ENCODE results near the gene SLC4A5. TPM values are rescaled to one million over a fixed set of nuclear protein-coding genes. Genes with fewer than 3 reads are reported as not detected.

Gene SLC4A5
- total RNA-seq, 1 experiment from 2014 or later: 0.08 TPM

GRCh38 chr2:74374509-74375205 is 31.4 kb upstream of the SLC4A5 start:
- DNase-seq (ENCODE audit: low read depth in 1 of 2, low spot score in 2 of 2): no peak
- no peaks in the 10 kb centered on the region for H3K4me1 ChIP-seq (replicated peaks)
- H3K4me3 ChIP-seq: no peak overlapping the region
- H3K36me3 ChIP-seq: peaks cover 57% of the 10 kb centered on the region
- H3K9me3 ChIP-seq (replicated peaks): no peaks in the 10 kb centered on the region
- H3K27me3 ChIP-seq (replicated peaks): no peaks in the 10 kb centered on the region
- no peak overlapping the region for H3K27ac ChIP-seq

- no peak for DNase-seq (ENCODE audit: low read depth in 1 of 2, low spot score in 2 of 2)
- no peaks in the 10 kb centered on the region for H3K9me3 ChIP-seq (replicated peaks)
- no peak overlapping the region for H3K4me3 ChIP-seq
- H3K27ac ChIP-seq: no peak overlapping the region
- H3K36me3 ChIP-seq: peaks cover 60% of the 10 kb centered on the region
- H3K4me1 ChIP-seq (replicated peaks): no peaks in the 10 kb centered on the region
- H3K27me3 ChIP-seq (replicated peaks): no peaks in the 10 kb centered on the region
Measured at GRCh38 chr2:74373985-74374384, 30.8 kb upstream of the SLC4A5 start.

GRCh38 chr2:74373221-74373676 is 30.0 kb upstream of the SLC4A5 start:
- Histone ChIP-seq H3K4me3 (no peak overlapping the region), H3K27me3 (replicated peaks) (no peaks in the 10 kb centered on the region), H3K36me3 (peaks cover 67% of the 10 kb centered on the region), H3K27ac (no peak overlapping the region), H3K9me3 (replicated peaks) (no peaks in the 10 kb centered on the region), H3K4me1 (replicated peaks) (no peaks in the 10 kb centered on the region)
- DNase-seq (ENCODE audit: low read depth in 1 of 2, low spot score in 2 of 2): no peak

GRCh38 chr2:74372674-74373073 is 29.5 kb upstream of the SLC4A5 start:
- no peak overlapping the region for H3K4me3 ChIP-seq
- no peak overlapping the region for H3K27ac ChIP-seq
- no peaks in the 10 kb centered on the region for H3K9me3 ChIP-seq (replicated peaks)
- no peaks in the 10 kb centered on the region for H3K27me3 ChIP-seq (replicated peaks)
- no peaks in the 10 kb centered on the region for H3K4me1 ChIP-seq (replicated peaks)
- peaks cover 69% of the 10 kb centered on the region for H3K36me3 ChIP-seq
- DNase-seq (ENCODE audit: low read depth in 1 of 2, low spot score in 2 of 2): no peak

- Histone ChIP-seq H3K36me3 (peaks cover 69% of the 10 kb centered on the region), H3K27ac (no peak overlapping the region), H3K4me1 (replicated peaks) (no peaks in the 10 kb centered on the region), H3K9me3 (replicated peaks) (no peaks in the 10 kb centered on the region), H3K27me3 (replicated peaks) (no peaks in the 10 kb centered on the region), H3K4me3 (no peak overlapping the region)
- DNase-seq (ENCODE audit: low read depth in 1 of 2, low spot score in 2 of 2): no peak
Measured at GRCh38 chr2:74371421-74371820, 28.2 kb upstream of the SLC4A5 start.

GRCh38 chr2:74369976-74370375 is 26.8 kb upstream of the SLC4A5 start:
- no peaks in the 10 kb centered on the region for H3K9me3 ChIP-seq (replicated peaks)
- no peak for DNase-seq (ENCODE audit: low read depth in 1 of 2, low spot score in 2 of 2)
- H3K4me1 ChIP-seq (replicated peaks): no peaks in the 10 kb centered on the region
- no peaks in the 10 kb centered on the region for H3K27me3 ChIP-seq (replicated peaks)
- H3K36me3 ChIP-seq: peaks cover 72% of the 10 kb centered on the region
- no peak overlapping the region for H3K4me3 ChIP-seq
- no peak overlapping the region for H3K27ac ChIP-seq

GRCh38 chr2:74368499-74368898 is 25.3 kb upstream of the SLC4A5 start:
- no peak overlapping the region for H3K27ac ChIP-seq
- peaks cover 83% of the 10 kb centered on the region for H3K36me3 ChIP-seq
- no peaks in the 10 kb centered on the region for H3K4me1 ChIP-seq (replicated peaks)
- DNase-seq (ENCODE audit: low read depth in 1 of 2, low spot score in 2 of 2): no peak
- no peak overlapping the region for H3K4me3 ChIP-seq
- H3K27me3 ChIP-seq (replicated peaks): no peaks in the 10 kb centered on the region
- H3K9me3 ChIP-seq (replicated peaks): no peaks in the 10 kb centered on the region

- Histone ChIP-seq H3K27ac (no peak overlapping the region), H3K9me3 (replicated peaks) (no peaks in the 10 kb centered on the region), H3K27me3 (replicated peaks) (no peaks in the 10 kb centered on the region), H3K4me1 (replicated peaks) (no peaks in the 10 kb centered on the region), H3K36me3 (peaks cover 90% of the 10 kb centered on the region), H3K4me3 (no peak overlapping the region)
- no peak for DNase-seq (ENCODE audit: low read depth in 1 of 2, low spot score in 2 of 2)
Measured at GRCh38 chr2:74367789-74368188, 24.6 kb upstream of the SLC4A5 start.

GRCh38 chr2:74366036-74366435 is 22.8 kb upstream of the SLC4A5 start:
- H3K27me3 ChIP-seq (replicated peaks): no peaks in the 10 kb centered on the region
- DNase-seq (ENCODE audit: low read depth in 1 of 2, low spot score in 2 of 2): no peak
- no peaks in the 10 kb centered on the region for H3K9me3 ChIP-seq (replicated peaks)
- peaks cover 100% of the 10 kb centered on the region for H3K36me3 ChIP-seq
- H3K4me1 ChIP-seq (replicated peaks): no peaks in the 10 kb centered on the region
- H3K4me3 ChIP-seq: no peak overlapping the region
- no peak overlapping the region for H3K27ac ChIP-seq

GRCh38 chr2:74364533-74365505 is 21.6 kb upstream of the SLC4A5 start:
- H3K27me3 ChIP-seq (replicated peaks): no peaks in the 10 kb centered on the region
- no peak overlapping the region for H3K4me3 ChIP-seq
- DNase-seq (ENCODE audit: low read depth in 1 of 2, low spot score in 2 of 2): no peak
- peaks cover 99% of the 10 kb centered on the region for H3K36me3 ChIP-seq
- no peaks in the 10 kb centered on the region for H3K9me3 ChIP-seq (replicated peaks)
- no peak overlapping the region for H3K27ac ChIP-seq
- no peaks in the 10 kb centered on the region for H3K4me1 ChIP-seq (replicated peaks)

- DNase-seq (ENCODE audit: low read depth in 1 of 2, low spot score in 2 of 2): no peak
- peaks cover 79% of the 10 kb centered on the region for H3K36me3 ChIP-seq
- no peaks in the 10 kb centered on the region for H3K27me3 ChIP-seq (replicated peaks)
- H3K4me1 ChIP-seq (replicated peaks): no peaks in the 10 kb centered on the region
- H3K27ac ChIP-seq: no peak overlapping the region
- H3K9me3 ChIP-seq (replicated peaks): no peaks in the 10 kb centered on the region
- no peak overlapping the region for H3K4me3 ChIP-seq
Measured at GRCh38 chr2:74361327-74361726, 18.1 kb upstream of the SLC4A5 start.

GRCh38 chr2:74357627-74358026 is 14.4 kb upstream of the SLC4A5 start:
- peaks cover 46% of the 10 kb centered on the region for H3K36me3 ChIP-seq
- H3K9me3 ChIP-seq (replicated peaks): no peaks in the 10 kb centered on the region
- H3K4me1 ChIP-seq (replicated peaks): no peaks in the 10 kb centered on the region
- DNase-seq (ENCODE audit: low read depth in 1 of 2, low spot score in 2 of 2): no peak
- no peaks in the 10 kb centered on the region for H3K27me3 ChIP-seq (replicated peaks)
- H3K27ac ChIP-seq: no peak overlapping the region
- H3K4me3 ChIP-seq: no peak overlapping the region

GRCh38 chr2:74349889-74350288 is 6.7 kb upstream of the SLC4A5 start:
- H3K9me3 ChIP-seq (replicated peaks): no peaks in the 10 kb centered on the region
- no peak for DNase-seq (ENCODE audit: low read depth in 1 of 2, low spot score in 2 of 2)

GRCh38 chr2:74347742-74348141 is 4.5 kb upstream of the SLC4A5 start:
- Histone ChIP-seq H3K27ac (no peak overlapping the region), H3K4me3 (no peak overlapping the region), H3K9me3 (replicated peaks) (no peaks in the 10 kb centered on the region), H3K4me1 (replicated peaks) (no peaks in the 10 kb centered on the region), H3K27me3 (replicated peaks) (no peaks in the 10 kb centered on the region), H3K36me3 (no peaks in the 10 kb centered on the region)
- DNase-seq (ENCODE audit: low read depth in 1 of 2, low spot score in 2 of 2): no peak

More at GRCh38 chr2:74349889-74350288, 6.7 kb upstream of the SLC4A5 start:
- Histone ChIP-seq H3K4me3 (no peak overlapping the region), H3K4me1 (replicated peaks) (no peaks in the 10 kb centered on the region), H3K27me3 (replicated peaks) (no peaks in the 10 kb centered on the region), H3K27ac (no peak overlapping the region), H3K36me3 (no peaks in the 10 kb centered on the region)
